CD4-positive, alpha-beta T cell treated with Interleukin-2 at 100 ng/mL for 4 hours (primary cell): Measurements from ENCODE around the gene MCRIP1.

Experiments
- DNase-seq: peaks from one replicate; pipeline ENCODE4 v3.0.0-alpha.2; 2020; ENCODE audit warnings: low spot score

Gene MCRIP1

DNA sequence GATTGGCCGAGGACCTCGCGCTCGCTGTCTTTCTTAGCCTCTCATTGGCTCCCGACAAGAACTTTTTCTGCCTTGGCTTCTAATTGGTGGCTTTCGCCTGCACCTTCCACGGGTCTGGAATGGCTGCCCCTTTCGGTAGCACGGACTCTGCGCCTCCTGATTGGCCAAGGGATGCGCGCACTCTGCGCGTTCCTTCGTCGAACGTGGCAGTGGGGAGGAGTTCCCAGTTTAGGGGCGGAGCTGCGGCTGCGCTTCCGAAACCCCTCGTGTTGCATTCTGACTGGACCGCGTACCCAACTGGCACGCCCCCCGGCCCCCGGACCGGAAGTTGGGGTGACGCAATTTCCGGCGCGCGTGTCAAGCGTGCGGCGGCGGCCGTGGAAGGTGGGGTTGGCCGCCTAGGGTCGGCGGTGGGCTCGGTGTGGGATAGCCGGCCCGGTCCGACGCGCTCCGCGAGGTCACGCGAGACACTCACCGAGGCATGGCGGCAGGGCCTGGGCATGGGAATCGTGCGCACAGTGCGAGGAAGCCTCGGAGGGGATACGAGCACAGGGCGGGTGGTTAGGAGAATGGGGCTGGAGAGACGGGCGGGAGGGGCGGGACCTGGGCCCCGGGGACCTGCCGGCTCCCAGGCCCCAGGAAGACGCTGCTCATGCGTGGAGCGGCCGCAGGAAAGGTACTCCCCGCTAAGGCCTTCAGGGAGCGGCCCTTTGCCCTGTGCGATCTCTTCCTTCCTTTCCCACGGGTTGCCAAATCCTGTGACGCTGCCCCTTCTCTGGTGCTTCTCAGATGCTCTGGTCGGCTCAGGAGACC lies 27.9 kb upstream of the MCRIP1 start:
- peak; percentile 100 for DNase-seq

DNA sequence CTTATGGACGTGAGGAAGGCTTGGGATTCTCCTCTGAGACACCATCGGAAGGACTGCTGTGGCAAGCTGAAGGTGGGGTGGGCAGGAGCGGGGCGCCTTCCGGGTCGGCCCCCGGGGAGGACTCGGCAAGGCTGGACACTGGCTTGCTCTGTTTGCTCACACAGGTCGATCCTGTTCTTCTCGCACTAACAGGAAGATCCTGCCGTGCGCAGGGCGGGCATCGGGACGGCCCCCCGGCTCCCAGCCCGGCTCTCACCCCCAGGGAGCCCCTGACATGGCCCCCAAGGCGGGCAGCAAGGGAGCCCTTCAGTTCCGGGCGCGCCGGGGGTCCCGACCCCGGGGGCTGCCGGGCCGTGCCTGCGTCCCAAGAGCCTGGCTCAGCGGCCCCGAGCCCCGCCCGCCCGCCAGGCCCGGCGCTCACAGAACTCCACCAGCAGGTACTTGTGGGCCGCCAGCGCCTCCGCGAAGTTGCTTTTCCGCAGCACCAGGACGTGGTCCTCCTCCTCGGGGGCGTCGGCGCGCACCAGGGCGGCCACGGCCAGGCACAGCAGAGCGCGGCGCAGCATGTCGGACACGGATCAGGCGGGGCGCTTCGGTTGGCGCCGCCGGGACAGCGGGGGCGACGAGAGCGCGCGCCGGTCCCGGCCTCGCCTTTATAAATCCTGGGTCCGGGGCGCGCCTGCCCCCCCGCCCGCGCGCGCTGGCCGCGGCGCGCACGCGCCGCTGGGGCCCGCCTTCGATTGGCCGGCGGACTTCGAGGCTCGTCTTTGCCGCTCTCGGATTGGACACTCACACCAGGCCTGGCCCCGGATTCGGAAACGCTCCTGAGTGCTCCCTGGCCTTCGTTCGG lies 27.0 kb upstream of the MCRIP1 start, which contains the start of gene P4HB:
Gene P4HB (minus strand): TSS at position 630 of the 850 bp plus-strand sequence. CDS start 64 bp downstream, at position 566.
- DNase-seq, result no peak

DNA sequence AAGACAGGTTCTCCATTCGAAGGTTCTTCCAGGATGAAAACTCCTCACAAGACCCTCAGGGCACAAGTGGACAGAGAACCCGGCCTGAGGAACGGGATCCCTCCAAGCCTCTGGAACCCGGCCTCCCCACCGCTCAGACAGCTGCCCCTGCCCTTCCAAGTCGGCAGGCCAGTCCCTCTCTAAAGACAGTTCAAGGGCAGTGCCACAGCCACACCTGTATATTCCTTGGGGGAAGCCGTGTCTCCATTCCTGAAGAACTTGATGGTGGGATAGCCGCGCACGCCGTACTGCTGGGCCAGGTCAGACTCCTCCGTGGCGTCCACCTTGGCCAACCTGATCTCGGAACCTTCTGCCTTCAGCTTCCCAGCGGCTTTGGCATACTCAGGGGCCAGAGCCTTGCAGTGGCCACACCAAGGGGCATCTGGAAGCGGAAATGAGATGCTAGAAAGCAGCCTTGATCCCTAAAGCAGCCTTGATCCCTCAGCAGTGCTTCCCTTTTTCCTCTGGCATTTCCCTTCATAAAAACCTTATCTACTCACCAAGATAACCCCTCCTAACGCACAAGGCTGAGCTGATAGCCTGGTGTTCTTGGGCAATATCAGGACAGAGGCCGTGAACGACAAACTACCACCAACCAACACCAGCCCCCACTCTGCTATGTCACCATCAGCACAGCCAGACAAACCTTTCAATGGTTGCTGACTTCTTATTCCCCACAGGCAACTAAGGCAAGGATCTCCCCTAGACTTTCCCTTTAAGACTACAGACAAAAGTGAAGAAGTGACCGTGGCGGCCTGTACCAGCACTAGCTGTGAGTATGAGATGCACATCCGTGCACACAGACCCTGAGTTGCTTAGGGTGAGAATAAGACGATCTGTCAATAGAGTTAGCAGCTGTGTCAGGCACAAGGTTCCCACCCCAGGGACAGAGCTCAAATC lies 26.1 kb upstream of the MCRIP1 start:
- DNase-seq, result no peak

DNA sequence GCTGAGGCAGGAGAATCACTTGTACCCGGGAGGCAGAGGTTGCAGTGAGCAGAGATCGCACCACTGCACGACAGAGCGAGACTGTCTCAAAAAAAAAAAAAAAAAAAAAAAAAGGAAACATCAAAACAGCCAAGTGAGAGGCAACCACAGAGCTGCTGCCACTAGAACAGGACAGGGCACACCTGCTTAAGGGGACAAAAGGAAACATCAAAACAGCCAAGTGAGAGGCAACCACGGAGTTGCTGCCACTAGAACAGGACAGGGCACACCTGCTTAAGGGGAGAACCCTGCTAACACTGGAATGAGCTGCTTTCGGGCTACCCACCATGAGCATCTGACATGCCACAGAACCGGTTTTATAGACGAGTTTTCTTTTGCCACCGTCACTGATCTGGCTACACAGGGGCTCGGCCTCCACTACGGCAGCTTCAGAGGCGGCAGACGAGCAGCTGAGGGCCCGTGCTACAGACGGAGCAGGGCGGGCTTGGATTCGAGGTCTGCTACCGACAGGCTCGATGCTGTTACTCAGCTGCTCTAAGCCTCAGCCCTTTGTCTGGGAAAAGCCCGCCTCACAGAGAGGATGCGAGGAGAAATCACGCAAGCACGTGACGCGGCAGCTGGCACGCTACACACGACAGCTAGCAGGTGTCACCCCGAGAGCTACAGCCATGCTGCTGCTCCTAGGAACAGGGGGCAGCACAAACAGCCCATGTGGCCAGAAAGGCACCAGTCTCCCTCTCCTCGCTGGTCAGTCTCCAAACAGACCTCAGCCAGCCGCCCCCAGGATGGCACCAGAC lies 25.3 kb upstream of the MCRIP1 start:
- no peak for DNase-seq

DNA sequence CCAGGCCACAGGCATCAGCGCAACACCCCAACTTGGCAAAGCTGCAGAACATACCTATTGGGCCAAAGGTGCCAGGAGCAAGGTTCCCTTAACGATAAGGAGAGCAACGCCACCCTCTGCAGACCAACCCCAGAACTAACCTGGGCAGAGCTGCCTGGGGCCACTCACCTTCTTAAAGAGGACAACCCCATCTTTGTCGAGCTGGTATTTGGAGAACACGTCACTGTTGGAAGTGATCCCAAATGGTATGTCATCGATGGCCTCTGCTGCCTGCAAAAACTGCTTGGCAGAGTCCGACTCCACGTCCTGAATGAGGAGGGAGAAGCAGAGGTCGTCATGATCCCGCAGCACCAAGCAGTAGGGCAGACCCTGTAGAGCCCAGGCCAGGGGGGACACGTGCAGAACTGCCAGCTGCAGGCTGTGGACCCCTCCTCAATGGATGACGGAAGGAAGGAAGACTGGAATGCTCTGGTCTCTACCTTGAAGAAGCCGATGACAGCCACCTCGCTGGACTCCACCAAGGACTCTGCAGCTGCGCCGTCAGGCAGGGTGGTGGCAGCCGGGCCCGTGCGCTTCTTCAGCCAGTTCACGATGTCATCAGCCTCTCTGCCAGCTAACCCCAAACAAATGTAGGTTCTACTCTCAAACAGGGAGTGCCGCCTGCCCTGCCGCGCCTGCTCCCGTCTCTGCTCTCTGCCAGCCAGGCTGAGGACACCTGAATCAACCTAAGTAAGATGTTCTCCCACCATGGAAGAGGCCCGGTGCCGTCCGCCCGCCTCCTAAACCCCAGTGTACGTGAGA lies 22.1 kb upstream of the MCRIP1 start:
- no peak for DNase-seq

DNA sequence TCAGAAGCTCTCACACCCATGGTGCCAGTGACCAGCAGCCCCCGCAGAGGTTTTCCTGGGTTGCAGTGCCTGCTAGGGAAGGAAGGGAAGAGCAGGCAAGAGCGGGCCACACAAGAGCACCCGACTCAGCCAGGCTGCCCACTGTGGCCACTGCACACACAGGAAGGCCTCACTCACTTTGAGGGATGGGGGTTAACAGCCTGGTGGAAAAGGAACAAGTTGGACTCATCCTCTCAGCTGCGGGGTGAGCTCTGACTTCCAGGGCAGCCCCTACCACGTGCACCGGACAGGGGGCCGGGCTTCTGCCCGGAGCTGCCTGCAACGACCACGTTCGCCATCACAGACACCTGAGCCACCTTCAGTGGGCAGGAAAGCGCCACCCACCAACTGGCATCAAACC lies 19.1 kb upstream of the MCRIP1 start:
- no peak for DNase-seq

DNA sequence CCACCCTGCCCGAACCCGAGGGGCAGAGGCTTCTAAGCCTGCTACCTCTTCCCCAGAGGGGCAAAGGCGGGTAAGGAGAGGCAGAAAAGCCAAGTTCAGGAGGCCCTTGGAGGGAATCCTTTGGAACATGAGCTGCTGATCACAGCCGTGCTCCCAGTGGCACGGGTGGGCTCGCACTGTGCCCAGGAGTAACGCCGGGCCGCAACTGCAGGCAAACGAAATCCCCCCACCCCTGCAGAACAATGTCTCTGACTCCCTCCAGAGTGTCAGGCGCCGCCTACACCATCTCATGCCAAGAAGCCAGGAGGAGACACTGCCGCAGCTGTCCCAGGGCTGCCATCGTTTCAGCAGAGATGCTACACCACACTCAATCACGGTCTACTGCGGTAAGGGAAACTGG lies 18.3 kb upstream of the MCRIP1 start:
- DNase-seq, result no peak

DNA sequence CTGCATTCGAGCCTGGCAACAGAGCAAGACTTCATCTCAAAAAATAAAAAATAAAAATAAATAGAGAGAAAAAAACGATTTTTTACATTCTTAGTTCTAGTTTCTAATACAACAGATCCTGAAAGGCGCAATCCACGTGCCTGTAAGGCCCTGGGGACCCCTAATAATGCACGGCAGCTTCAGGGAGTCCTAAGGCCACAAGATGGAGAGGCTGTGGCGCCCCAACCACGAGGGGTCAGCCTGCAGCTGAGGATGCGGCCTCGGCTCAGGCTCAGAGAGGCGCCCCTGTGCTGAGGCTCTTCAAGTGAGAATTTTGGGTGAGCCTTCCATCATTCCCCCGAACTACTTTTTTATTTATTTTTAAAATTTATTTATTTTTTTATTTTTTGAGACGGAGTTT lies 16.4 kb upstream of the MCRIP1 start:
- DNase-seq, result no peak

DNA sequence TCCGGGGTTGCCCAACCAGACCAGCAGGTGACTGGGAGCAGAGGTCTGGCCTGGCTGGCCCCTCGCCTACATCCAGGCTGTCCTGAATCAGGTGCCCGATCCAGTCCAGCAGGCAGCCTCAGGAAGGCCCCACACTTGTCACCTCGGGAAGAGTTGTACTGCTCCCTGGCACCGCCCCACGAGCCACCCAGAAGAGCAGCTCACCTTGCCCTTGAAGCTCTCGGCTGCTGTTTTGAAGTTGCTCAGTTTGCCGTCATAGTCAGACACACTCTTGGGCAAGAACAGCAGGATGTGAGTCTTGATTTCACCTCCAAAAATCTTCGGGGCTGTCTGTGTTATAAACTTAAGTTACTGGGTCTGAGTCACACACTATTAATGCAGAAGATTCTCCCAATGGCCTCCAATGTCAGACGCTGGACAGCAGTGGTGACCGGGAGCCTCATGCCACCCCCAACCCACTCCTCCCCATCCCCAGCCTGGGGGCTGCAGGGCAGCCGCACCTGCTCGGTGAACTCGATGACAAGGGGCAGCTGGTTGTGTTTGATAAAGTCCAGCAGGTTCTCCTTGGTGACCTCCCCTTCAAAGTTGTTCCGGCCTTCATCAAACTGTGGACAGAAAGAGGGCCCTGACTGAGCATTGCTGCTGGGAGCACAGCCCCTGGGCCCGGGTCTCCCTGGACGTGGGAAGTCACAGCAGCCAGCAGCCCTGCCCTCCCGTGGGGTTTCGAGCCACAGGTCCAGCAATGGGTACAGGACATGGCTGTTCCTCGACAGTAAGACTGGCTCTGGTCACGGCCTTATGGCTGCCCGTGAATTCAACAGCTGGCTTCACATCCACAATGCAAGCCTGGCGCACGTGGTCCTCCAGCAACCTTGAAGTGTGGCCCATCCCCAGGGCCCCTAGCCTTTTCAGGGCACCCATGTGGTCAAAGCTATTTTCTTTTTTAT lies 13.9 kb upstream of the MCRIP1 start:
- DNase-seq, result no peak

DNA sequence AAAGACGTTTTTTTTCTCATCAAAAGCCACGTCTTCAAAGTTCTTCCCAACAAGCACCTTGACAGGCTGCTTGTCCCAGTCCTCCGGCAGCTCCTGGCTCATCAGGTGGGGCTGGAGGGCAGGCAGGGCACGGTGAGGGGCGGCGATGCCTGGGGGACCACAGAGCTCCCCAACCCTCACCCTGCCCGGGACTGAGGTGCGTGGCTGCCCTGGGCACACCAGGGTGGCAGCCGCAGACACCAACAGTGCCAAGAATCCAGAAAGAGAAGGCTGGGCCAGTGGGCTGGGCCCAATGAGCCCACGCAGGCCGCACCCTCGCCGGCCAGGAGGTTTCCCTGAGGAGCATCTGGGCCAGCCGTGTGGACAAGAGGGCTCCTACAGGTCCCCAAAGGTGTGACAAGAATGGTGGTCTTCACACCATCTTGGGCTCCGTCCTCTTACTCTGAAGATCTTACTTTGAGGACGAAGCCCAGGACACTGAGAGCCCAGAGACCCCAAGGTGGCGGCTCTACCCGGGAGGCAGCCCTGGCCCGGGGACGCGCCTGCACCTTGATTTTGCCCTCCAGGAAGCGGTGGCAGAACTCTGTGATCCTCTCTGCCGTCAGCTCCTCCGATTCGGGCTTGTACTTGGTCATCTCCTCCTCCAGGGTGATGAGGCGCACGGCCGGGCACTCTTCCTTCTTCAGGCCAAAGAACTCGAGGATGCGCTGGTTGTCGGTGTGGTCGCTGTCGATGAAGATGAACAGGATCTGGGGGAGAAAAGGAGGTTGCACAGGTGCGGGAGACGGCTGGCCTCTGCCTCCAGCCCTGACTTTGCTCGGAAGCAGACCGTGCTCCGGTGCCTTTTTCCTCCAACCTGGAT lies 13.0 kb upstream of the MCRIP1 start:
- DNase-seq, result no peak

DNA sequence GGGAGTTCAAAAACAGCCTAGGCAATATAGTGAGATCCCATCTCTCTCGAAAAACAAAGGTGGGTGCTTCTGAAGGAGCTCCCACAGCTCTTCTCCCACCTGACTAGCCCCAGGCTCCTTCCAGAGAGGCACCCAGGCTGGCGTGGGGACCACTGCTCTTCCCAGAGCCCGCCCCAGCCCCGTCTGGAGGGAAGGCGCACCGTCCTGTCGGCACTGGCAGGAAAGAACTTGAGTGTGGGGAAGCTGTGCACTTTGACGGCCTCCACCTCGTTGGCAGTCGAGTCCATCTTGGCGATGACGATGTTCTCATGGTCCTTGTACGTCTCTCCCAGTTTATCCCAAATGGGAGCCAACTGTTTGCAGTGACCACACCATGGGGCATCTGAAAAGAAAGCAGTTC lies 12.3 kb upstream of the MCRIP1 start:
- DNase-seq, result no peak

DNA sequence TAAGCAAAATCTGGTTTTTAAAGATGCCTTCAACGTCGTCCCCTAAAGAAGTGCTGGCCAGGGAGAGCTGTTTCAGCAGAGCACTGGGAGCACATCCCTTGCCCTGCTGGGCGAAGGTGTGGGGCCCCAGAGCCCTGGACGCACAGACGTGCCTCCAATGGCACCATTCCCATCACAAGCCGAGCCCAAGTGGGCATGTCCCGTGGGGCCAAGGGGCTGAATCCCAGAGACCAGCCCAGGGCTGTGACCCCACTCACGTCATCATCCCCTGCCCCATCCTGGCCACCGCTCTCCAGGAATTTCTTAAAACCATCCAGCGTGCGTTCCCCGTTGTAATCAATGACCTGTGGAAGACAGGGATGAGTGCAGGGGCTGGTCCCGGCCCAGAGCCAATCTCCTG lies 11.8 kb upstream of the MCRIP1 start:
- no peak for DNase-seq

DNA sequence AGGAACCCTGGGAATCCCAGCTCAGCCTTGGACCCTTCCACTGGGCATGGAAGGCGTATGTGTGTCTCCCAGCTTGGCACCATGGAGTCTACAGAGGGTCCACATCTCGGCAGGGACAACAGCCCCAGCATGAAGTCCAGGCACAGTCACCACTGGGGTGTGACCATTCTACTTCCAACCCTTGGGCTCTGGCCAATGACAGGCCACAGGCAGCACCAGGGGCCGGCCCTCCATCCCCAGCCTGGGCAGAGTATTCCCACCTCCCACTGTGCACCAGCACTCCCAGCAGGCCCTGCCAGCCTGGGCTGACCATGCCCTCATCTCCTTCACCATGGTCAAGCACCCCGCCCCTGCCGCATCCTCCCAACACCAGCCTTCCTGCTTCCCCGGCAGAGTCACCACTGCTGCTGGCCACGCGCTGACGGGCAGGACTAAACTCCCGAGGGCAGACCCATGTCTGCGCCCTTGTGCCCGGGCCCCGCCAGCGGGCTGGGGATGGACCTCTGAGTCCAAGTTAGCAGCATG lies 11.3 kb upstream of the MCRIP1 start:
- no peak for DNase-seq

DNA sequence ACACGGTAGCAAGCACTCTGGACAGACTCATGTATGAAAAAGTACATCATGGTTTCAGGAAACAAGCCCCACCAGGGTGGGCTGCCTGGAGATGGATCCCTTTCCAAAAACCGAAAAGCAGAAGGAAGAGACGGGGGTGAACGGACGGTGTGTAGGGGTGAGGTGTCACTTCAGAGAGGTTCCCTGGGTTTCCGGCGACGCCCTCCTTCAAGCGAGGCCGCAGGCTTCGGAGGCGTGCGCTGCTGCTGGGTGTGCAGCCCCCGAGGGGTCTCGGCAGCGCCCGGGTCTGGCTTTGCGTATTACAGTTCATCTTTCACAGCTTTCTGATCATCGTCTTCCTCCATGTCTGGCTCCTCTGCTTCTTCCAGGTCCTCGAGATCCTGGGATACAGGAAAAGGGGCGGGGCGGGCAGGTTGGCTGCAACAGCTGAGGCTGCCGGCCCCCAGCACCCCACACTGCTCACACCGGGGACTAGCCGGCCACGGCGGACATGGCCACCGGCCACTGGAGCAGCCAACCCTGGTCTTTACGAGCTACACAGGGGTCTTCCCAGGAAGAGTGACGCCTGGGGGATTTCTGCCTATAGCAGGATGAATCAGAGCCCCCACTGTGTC lies 10.7 kb upstream of the MCRIP1 start:
- no peak for DNase-seq

DNA sequence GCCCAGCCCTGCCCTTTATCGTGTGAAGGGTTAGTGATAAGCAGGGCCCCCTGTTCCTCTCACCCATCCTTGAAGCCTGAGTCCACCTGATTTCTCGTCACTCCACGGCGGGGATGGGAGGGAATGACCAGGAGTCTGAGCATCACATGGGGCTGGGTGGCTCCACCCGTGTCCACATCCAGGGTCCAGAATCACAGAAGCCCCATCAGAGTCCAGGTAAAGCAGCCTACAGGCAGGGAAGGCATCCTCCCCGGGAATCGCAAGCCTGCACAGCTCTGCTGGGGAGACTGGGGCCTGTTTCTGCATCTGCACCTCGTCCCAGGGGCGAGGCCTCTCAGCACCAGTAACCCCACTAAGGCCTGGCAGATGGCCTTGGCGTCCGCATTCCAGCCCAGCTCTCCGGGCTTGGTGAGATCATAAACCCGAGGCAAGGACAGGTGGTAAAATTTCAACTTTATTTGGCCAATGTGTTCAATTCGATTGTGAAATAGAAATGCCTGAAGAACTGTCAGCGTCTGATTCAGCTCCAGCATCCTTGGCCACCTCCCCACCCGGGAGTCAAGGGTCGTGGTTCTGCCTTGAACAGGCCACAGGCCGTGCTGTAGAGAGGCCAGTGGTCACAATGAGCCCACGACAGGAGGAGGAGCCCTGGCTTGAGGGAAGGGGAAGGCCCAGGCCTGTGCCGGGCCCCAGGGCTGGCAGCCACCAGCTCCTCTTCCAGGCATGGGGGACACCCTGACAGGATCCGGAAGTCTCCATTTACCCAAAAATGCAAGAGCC lies 9.8 kb upstream of the MCRIP1 start:
- no peak for DNase-seq

DNA sequence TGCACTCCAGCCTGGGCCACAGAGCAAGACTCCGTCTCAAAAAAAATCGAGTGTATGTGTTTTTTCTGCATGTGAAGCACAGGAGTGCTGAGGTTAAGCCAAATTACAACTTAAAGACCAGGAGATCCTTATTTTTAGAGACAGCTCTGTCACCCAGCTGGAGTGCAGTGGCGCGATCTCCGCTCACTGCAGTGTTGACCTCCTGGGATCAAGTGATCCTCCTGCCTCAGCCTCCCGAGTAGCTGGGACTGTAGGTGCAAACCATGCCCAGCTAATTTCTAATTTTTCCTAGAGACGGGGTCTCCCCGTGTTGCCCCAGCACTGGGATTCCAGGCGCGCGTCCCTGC lies 9.3 kb upstream of the MCRIP1 start:
- no peak for DNase-seq

DNA sequence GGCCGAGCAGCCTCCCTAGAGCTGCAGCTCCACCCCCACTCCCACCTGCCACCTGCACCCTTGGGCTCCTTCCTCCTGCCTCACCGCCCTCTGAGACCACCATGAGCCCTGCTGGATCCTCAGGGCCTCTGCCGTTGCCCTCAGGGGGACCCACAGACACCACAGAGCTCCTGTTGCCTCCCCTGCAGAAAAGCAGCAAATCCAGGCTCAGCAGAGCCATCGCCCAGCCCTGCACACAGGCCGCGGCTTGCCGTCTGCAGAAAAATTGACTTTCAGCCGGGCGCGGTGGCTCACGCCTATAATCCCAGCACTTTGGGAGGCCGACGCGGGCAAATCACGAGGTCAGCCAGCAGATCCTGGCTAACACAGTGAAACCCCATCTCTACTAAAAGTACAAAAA lies 8.8 kb upstream of the MCRIP1 start:
- DNase-seq, result no peak
